Measurements from ENCODE around the gene TOX2. TPM values are rescaled to one million over a fixed set of nuclear protein-coding genes. Genes with fewer than 3 reads are reported as not detected.

Gene TOX2
- total and polyA plus RNA-seq, 7 donors: 0.06 to 0.53 (median 0.38) TPM

DNA sequence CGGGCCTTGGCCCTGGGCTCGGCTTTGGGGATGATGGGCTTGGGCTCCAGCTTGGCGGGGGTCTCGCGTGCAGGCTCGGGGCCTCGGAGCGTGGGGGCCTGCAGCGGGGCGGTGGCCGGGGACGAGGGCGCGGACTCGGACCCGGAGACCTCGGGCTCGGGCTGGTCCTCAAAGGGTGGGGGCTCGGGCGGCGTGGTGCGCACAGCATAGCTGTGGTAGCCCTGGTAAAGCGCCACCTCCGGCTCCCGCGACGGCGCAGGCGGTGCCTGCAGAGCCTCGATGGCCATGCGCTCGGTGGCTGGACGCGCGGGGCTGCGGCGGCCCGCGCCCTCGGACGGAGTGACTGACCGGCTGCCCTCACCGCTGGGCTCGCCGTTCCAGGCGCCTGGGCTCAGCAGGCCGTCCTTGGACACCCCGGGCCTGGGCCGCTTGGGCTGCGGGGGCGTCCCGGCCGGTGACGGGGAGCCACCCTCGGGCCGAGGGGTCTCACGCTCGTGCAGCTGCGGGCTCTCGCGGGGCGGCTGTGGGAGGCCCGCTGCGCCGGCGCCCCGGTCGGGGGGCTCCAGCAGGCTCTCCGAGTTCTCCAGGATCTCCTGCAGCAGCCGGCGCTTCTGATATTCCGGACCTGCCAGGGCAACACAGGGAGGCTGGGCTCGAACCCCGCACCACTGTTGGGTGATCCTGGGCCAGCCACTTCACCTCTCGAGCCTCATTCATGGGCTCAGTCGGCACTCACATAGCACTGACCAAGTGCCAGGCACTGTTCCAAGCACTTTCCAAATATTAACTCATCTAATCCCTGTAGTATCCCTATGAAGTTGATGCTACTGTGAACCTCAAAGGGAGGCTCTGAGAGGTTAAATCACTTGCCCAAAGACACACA lies 201.4 kb downstream of the TOX2 start:
- no peak for DNase-seq

DNA sequence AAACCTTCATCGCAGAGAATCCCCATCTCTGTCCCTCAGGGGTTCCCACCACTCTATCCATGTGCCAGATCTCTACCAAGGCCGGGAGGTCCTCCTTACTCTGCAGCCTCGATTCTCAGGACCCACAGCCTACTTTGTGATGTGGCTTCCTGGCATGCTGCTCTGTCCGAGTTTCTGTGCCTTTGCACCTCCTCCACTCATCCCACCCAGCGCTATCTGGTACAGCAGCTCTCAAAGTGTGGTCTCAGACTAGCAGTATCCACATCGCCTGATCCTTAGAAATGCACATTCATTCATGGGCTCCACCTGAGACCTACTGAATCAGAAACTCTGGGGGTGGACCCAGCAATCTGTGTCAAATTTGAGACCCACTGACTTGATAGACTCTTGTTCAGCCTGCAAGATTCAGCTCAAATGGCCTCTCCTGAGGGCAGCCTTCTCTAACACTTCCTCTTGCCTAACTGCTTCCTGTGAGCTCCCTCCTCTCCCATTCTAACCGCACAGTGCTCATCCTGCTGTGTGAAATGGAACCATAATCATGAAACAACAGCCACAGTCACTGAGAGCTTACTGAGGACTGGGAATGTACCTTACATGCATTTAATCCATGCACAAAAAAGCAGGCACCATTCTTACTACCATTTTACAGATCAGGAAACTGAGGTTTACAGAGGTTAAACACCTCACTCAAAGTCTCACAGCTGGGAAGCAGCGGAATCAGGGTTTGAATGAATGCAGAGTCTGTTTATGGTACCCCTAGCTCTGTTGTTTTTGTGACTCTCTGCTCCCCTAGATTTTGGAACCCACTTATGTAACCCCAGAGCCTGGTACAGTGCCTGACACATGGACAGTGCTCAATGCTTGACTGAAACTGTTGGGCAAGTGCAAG lies 202.9 kb downstream of the TOX2 start:
- H3K36me3 ChIP-seq (ENCODE audit: insufficient read depth in 1 of 2, low read depth in 1 of 2): peaks cover 3 to 18% of the 10 kb centered on the region in 2 donors
- ATAC-seq: peak in 2 of 4 donors; percentile 5 to 6
- peaks cover 23% of the 10 kb centered on the region for H3K4me1 ChIP-seq
- 81 to 89% (median 86%) methylated on average over 8 of the region's 8 CpGs for WGBS, 3 donors
- no peak for DNase-seq
- TF ChIP-seq, protein P1, sequence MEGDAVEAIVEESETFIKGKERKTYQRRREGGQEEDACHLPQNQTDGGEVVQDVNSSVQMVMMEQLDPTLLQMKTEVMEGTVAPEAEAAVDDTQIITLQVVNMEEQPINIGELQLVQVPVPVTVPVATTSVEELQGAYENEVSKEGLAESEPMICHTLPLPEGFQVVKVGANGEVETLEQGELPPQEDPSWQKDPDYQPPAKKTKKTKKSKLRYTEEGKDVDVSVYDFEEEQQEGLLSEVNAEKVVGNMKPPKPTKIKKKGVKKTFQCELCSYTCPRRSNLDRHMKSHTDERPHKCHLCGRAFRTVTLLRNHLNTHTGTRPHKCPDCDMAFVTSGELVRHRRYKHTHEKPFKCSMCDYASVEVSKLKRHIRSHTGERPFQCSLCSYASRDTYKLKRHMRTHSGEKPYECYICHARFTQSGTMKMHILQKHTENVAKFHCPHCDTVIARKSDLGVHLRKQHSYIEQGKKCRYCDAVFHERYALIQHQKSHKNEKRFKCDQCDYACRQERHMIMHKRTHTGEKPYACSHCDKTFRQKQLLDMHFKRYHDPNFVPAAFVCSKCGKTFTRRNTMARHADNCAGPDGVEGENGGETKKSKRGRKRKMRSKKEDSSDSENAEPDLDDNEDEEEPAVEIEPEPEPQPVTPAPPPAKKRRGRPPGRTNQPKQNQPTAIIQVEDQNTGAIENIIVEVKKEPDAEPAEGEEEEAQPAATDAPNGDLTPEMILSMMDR (IDR thresholded peaks at IDR 0.05): no peak
- H3K4me3 ChIP-seq: no peak overlapping the region
- intact Hi-C loops (cut with DNase I): loop anchor here (5.0 to 10.0 kb wide), 2 partner anchors 195 to 357 kb away; partner anchors contain the start of genes FITM2 (in 2 of the 2) and TTPAL (in 1 of the 2)
- H3K27me3 ChIP-seq (ENCODE audit: insufficient read depth in 3 of 3, low read length in 2 of 3): no peaks in the 10 kb centered on the region
- peak overlapping the region; percentile 60 for H3K27ac ChIP-seq
- H3K9me3 ChIP-seq: no peaks in the 10 kb centered on the region

More for the DNA sequence above, 201.4 kb downstream of the TOX2 start:
- no peaks in the 10 kb centered on the region for H3K9me3 ChIP-seq
- TF ChIP-seq, protein P1 (IDR thresholded peaks at IDR 0.05): no peak
- intact Hi-C loops (cut with DNase I): loop anchor here (1.0 to 10.0 kb wide), 3 partner anchors 74 to 359 kb away; partner anchors contain the start of genes FITM2 (in 2 of the 2) and TTPAL (in 1 of the 2)
- H3K4me1 ChIP-seq: peaks cover 9% of the 10 kb centered on the region
- H3K27ac ChIP-seq: peak overlapping the region; percentile 60
- ATAC-seq: peak; percentile 6 to 27 (median 16)
- 57 to 70% (median 58%) methylated on average over 60 to 76 of the region's 76 CpGs for WGBS, 3 donors
- peaks cover 3 to 19% of the 10 kb centered on the region in 2 donors for H3K36me3 ChIP-seq (ENCODE audit: insufficient read depth in 1 of 2, low read depth in 1 of 2)
- no peak overlapping the region for H3K4me3 ChIP-seq
- no peaks in the 10 kb centered on the region for H3K27me3 ChIP-seq (ENCODE audit: insufficient read depth in 3 of 3, low read length in 2 of 3)

DNA sequence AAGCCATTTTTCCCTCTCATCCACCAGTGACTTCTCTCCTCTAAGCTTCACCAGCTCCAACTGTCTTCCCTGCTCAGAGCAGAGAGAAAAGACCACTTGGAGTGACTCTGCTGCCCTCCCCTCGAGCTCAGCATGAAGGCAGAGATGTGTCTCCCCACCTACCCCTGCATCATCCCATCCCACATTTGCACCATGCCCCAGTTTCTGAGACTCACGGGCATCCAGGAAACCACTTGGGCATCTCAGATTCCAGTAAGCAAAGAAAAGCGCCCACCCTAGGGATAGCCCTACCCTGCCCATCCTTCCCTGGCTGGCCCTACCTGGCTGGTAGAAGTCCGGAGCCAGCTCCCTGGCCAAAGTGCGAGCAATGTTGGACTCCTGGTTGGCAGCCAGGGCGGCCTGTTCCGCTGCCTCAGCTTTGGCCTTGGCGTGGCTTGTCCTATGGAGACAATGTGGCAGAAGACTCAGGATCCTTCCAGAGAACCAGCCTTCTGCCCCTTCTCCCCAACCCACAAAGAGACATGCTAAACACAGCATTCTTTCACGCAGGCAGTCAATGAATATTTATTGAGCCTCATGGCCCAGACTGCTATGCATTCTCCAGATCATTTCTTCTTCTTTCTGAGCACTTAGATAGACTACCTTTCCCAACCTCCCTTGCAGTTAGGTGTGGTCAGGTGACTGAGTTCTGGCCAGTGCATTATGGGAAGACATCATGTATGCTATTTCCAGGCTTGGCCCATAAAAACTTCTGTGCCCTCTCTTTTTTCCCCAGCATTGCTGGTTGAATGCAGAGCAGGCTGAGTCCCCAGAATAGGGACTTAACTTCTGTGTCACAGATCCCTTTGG lies 203.8 kb downstream of the TOX2 start:
- 52 to 64% (median 57%) methylated on average over 9 of the region's 9 CpGs for WGBS, 3 donors
- H3K4me3 ChIP-seq: no peak overlapping the region

More for the DNA sequence above, 203.8 kb downstream of the TOX2 start:
- Histone ChIP-seq H3K36me3 (ENCODE audit: insufficient read depth in 1 of 2, low read depth in 1 of 2) (peaks cover 0 to 11% of the 10 kb centered on the region in 2 donors), H3K27ac (peak overlapping the region; percentile 60), H3K27me3 (ENCODE audit: insufficient read depth in 3 of 3, low read length in 2 of 3) (no peaks in the 10 kb centered on the region), H3K4me1 (peaks cover 30% of the 10 kb centered on the region), H3K9me3 (no peaks in the 10 kb centered on the region)
- DNase-seq: no peak
- ATAC-seq: no peak
- TF ChIP-seq, protein P1 (IDR thresholded peaks at IDR 0.05): no peak
- intact Hi-C loops (cut with DNase I): loop anchor here (5.0 to 10.0 kb wide), 2 partner anchors 194 to 356 kb away; partner anchors contain the start of genes FITM2 (in 2 of the 2) and TTPAL (in 1 of the 2)

Other genes starting within 250 kb of the TOX2 start
- gene MYBL2, start 247.7 kb upstream of the TOX2 start, total RNA-seq: under 1 TPM in 1 of 4 donors, not detected in 3; 0.17 TPM
- under 1 TPM in 2 of 3 donors, not detected in 1; 0.05 to 0.10 TPM for gene MYBL2, start 247.7 kb upstream of the TOX2 start, polyA plus RNA-seq
- not detected for gene GTSF1L, start 187.8 kb upstream of the TOX2 start, total RNA-seq
- not detected for gene GTSF1L, start 187.8 kb upstream of the TOX2 start, polyA plus RNA-seq

Measured in psoas muscle (tissue), 8 donors.